Measurements from ENCODE around the gene OR10H1. TPM values are rescaled to one million over a fixed set of nuclear protein-coding genes. Genes with fewer than 3 reads are reported as not detected.
"Not testable (repeated sequence)": the region's sequence is repeated elsewhere in the genome, so short reads cannot be mapped to it uniquely, and the experiment has no call there.

Gene OR10H1
- total RNA-seq, 1 experiment from 2014 or later = not detected

DNA sequence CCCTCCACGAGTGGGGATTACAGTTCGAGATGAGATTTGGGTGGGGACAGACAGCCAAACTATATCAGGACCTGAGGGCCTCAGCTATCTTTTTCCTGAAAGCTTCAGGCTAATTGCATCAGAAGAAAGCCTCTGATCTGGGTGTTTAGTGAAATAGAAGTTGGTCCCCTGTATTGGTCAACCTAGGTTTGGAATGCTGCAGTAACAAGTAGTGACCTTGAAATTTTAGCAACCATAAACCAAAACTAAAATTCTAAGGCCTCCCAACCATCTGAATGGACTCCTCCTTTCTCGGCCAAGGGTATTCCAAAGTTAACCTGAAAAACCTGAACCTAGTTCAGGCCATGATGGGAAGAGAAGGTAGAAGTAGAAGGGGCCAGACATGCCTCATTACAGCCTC, 34.9 kb upstream of the OR10H1 start:
- TF ChIP-seq, protein P1, sequence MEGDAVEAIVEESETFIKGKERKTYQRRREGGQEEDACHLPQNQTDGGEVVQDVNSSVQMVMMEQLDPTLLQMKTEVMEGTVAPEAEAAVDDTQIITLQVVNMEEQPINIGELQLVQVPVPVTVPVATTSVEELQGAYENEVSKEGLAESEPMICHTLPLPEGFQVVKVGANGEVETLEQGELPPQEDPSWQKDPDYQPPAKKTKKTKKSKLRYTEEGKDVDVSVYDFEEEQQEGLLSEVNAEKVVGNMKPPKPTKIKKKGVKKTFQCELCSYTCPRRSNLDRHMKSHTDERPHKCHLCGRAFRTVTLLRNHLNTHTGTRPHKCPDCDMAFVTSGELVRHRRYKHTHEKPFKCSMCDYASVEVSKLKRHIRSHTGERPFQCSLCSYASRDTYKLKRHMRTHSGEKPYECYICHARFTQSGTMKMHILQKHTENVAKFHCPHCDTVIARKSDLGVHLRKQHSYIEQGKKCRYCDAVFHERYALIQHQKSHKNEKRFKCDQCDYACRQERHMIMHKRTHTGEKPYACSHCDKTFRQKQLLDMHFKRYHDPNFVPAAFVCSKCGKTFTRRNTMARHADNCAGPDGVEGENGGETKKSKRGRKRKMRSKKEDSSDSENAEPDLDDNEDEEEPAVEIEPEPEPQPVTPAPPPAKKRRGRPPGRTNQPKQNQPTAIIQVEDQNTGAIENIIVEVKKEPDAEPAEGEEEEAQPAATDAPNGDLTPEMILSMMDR (IDR thresholded peaks at IDR 0.05; ENCODE audit: insufficient read depth in 1 of 2, low read depth in 1 of 2, low read length in 1 of 2, severe bottlenecking in 1 of 2, unreplicated experiment in 1 of 2) = no peak
- CTCF ChIA-PET = no interaction called here
- H3K9me3 Mint-ChIP-seq (ENCODE audit: unreplicated experiment) = no peaks in the 10 kb centered on the region

DNA sequence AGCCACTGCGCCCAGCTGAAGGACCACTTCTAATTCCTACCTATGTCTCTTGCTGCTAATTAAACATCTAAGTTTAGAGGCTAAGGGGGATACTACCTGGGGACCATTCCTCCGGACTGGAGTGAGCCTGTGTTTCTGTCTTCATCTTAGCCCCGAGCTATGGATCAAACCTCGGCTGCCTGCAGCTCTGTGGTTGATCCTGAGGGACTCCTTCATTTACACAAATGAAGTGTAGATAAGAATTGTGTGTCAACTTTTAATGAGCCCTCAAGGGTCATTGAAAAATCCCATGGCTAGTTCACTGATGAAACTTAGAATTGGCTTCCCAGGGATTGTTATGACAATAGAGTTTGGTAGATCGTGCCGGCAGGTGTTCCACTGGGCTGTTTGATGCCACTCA, 31.5 kb upstream of the OR10H1 start:
- no peak overlapping the region for H3K27ac Mint-ChIP-seq (ENCODE audit: unreplicated experiment)
- no peak for DNase-seq
- POLR2A ChIA-PET = no interaction called here
- Histone ChIP-seq H3K4me1 (no peaks in the 10 kb centered on the region), H3K36me3 (ENCODE audit: control insufficient read depth, insufficient read depth, low read length) (no peaks in the 10 kb centered on the region), H3K9me3 (no peaks in the 10 kb centered on the region), H3K27me3 (replicated peaks; ENCODE audit: control insufficient read depth, insufficient read depth, low read length) (no peaks in the 10 kb centered on the region), H3K4me3 (ENCODE audit: low read depth, low read length) (no peak overlapping the region)
- peaks cover 10% of the 10 kb centered on the region for H3K27me3 Mint-ChIP-seq (ENCODE audit: insufficient read depth, unreplicated experiment)
- no peaks in the 10 kb centered on the region for H3K4me1 Mint-ChIP-seq (ENCODE audit: low read depth, unreplicated experiment)
- no peaks in the 10 kb centered on the region for H3K9me3 Mint-ChIP-seq (ENCODE audit: unreplicated experiment)
- CTCF ChIA-PET = no interaction called here
- intact Hi-C loops (cut with micrococcal nuclease; ENCODE audit: unreplicated experiment) = no loop called here
- no peak overlapping the region for H3K4me3 Mint-ChIP-seq (ENCODE audit: unreplicated experiment)
- no TSS peak for BruUV-seq (replicated peaks)
- H3K36me3 Mint-ChIP-seq (ENCODE audit: insufficient read depth, unreplicated experiment) = no peaks in the 10 kb centered on the region
- TF ChIP-seq, protein P1 (IDR thresholded peaks at IDR 0.05; ENCODE audit: insufficient read depth in 1 of 2, low read depth in 1 of 2, low read length in 1 of 2, severe bottlenecking in 1 of 2, unreplicated experiment in 1 of 2) = no peak

More for the DNA sequence above, 34.9 kb upstream of the OR10H1 start:
- no peaks in the 10 kb centered on the region for H3K4me1 ChIP-seq
- Mint-ChIP-seq H3K27ac (ENCODE audit: unreplicated experiment) (no peak overlapping the region), H3K4me1 (ENCODE audit: low read depth, unreplicated experiment) (no peaks in the 10 kb centered on the region), H3K27me3 (ENCODE audit: insufficient read depth, unreplicated experiment) (peaks cover 4% of the 10 kb centered on the region), H3K36me3 (ENCODE audit: insufficient read depth, unreplicated experiment) (no peaks in the 10 kb centered on the region), H3K4me3 (ENCODE audit: unreplicated experiment) (no peak overlapping the region)
- H3K36me3 ChIP-seq (ENCODE audit: control insufficient read depth, insufficient read depth, low read length) = no peaks in the 10 kb centered on the region
- DNase-seq = no peak
- POLR2A ChIA-PET = no interaction called here
- intact Hi-C loops (cut with micrococcal nuclease; ENCODE audit: unreplicated experiment) = no loop called here
- no TSS peak for BruUV-seq (replicated peaks)
- H3K4me3 ChIP-seq (ENCODE audit: low read depth, low read length) = no peak overlapping the region
- no peaks in the 10 kb centered on the region for H3K9me3 ChIP-seq
- H3K27me3 ChIP-seq (replicated peaks; ENCODE audit: control insufficient read depth, insufficient read depth, low read length) = no peaks in the 10 kb centered on the region

GRCh38 chr19:15843894-15844222, 28.4 kb upstream of the OR10H1 start:
- H3K4me1 ChIP-seq; H3K36me3 Mint-ChIP-seq (ENCODE audit: insufficient read depth, unreplicated experiment); H3K4me3 Mint-ChIP-seq (ENCODE audit: unreplicated experiment); H3K27ac Mint-ChIP-seq (ENCODE audit: unreplicated experiment); H3K4me1 Mint-ChIP-seq (ENCODE audit: low read depth, unreplicated experiment); BruUV-seq (replicated peaks); H3K36me3 ChIP-seq (ENCODE audit: control insufficient read depth, insufficient read depth, low read length); intact Hi-C loops (cut with micrococcal nuclease; ENCODE audit: unreplicated experiment); H3K9me3 Mint-ChIP-seq (ENCODE audit: unreplicated experiment); POLR2A ChIA-PET; CTCF ChIA-PET; H3K9me3 ChIP-seq; H3K27me3 ChIP-seq (replicated peaks; ENCODE audit: control insufficient read depth, insufficient read depth, low read length); H3K4me3 ChIP-seq (ENCODE audit: low read depth, low read length); H3K27me3 Mint-ChIP-seq (ENCODE audit: insufficient read depth, unreplicated experiment): not testable (repeated sequence)
- DNase-seq = peak in 1 of 2 experiments; percentile 16

- Mint-ChIP-seq H3K36me3 (ENCODE audit: insufficient read depth, unreplicated experiment) (peaks cover 7% of the 10 kb centered on the region), H3K9me3 (ENCODE audit: unreplicated experiment) (no peaks in the 10 kb centered on the region), H3K27me3 (ENCODE audit: insufficient read depth, unreplicated experiment) (peaks cover 10% of the 10 kb centered on the region), H3K27ac (ENCODE audit: unreplicated experiment) (no peak overlapping the region), H3K4me3 (ENCODE audit: unreplicated experiment) (no peak overlapping the region), H3K4me1 (ENCODE audit: low read depth, unreplicated experiment) (no peaks in the 10 kb centered on the region)
- intact Hi-C loops (cut with micrococcal nuclease; ENCODE audit: unreplicated experiment) = no loop called here
- Histone ChIP-seq H3K4me3 (ENCODE audit: low read depth, low read length) (no peak overlapping the region), H3K36me3 (ENCODE audit: control insufficient read depth, insufficient read depth, low read length) (no peaks in the 10 kb centered on the region), H3K9me3 (no peaks in the 10 kb centered on the region), H3K4me1 (peaks cover 2% of the 10 kb centered on the region; the same call in 1 of the 2 replicates), H3K27me3 (replicated peaks; ENCODE audit: control insufficient read depth, insufficient read depth, low read length) (no peaks in the 10 kb centered on the region)
- ChIA-PET POLR2A (no interaction called here), CTCF (no interaction called here)
- TF ChIP-seq, protein P1 (IDR thresholded peaks at IDR 0.05; ENCODE audit: insufficient read depth in 1 of 2, low read depth in 1 of 2, low read length in 1 of 2, severe bottlenecking in 1 of 2, unreplicated experiment in 1 of 2) = no peak
- no TSS peak for BruUV-seq (replicated peaks)
- no peak for DNase-seq
These were observed 27.9 kb upstream of the OR10H1 start for GRCh38 chr19:15843203-15843893.
